A549 (cell line): Measurements from ENCODE around the gene INTS3. TPM values are rescaled to one million over a fixed set of nuclear protein-coding genes. Genes with fewer than 3 reads are reported as not detected.
A peak's percentile ranks its signal among the peaks of the same experiment; 100 is the strongest.

Source experiments
- ATAC-seq, 2 experiments: fragments of 200-7000 bp in 1 of 2; fragments of >200 bp in 1 of 2; cut with Nextera tagmentation in 1 of 2; cut with Tn5 transposase in 1 of 2; 3 replicates each; pipeline versions ENCODE4 v1.8.0 to v1.9.1; 2018 to 2020; ENCODE audit warnings: mild to moderate bottlenecking in 1 of 2, moderate library complexity in 1 of 2
- CTCF ChIA-PET: fragments of 300-600 bp; sonication (Branson Sonifier 250); formaldehyde crosslinking; extraction: SDS; loops from one replicate; lab custom pipeline; 2021; ENCODE audit warnings: antibody characterized with exemption, inconsistent platforms; lab: Yijun Ruan, JAX
- POLR2A ChIA-PET: fragments of 350-600 bp; formaldehyde crosslinking; extraction: SDS; loops from one replicate; lab custom pipeline; 2021; ENCODE audit warnings: antibody characterized with exemption, inconsistent platforms; lab: Yijun Ruan, JAX
- DNase-seq, 2 experiments: peaks; one replicate each; pipeline versions ENCODE4 v3.0.0 to v3.0.0-alpha.2; 2011 to 2016; ENCODE audit warnings: low read depth in 1 of 2, low spot score in 1 of 2
- FAIRE-seq: peaks from 2 replicates; lab custom pipeline; 2011; peaks lifted over from hg19 to GRCh38; lab: Jason Lieb, UNC
- H3K27ac ChIP-seq, 2 experiments: fragments of >200 bp; sonication (Bioruptor Twin); formaldehyde crosslinking; 3 replicates each; pipeline ENCODE4 v1.5.1; 2016 to 2017
- H3K4me1 ChIP-seq: fragments of >200 bp; sonication (Bioruptor Twin); formaldehyde crosslinking; 3 replicates; pipeline ENCODE4 v1.6.1; 2016
- H3K4me2 ChIP-seq: fragments of >200 bp; sonication (Bioruptor Twin); formaldehyde crosslinking; 3 replicates; pipeline ENCODE4 v1.6.1; 2016
- H3K4me3 ChIP-seq: fragments of >200 bp; sonication (Bioruptor Twin); formaldehyde crosslinking; 3 replicates; pipeline ENCODE4 v1.5.1; 2016
- H3K9me3 ChIP-seq: fragments of >200 bp; sonication (Bioruptor Twin); formaldehyde crosslinking; 3 replicates; pipeline ENCODE4 v1.6.1; 2016
- CBX2 ChIP-seq: fragments of 200-600 bp; sonication (generic); IDR thresholded peaks from 2 replicates; pipeline ENCODE4 v1.6.1; 2016; ENCODE audit warnings: low read depth, mild to moderate bottlenecking, borderline replicate concordance
- CHD4 ChIP-seq: fragments of 200-600 bp; sonication (generic); IDR thresholded peaks from 2 replicates; pipeline ENCODE4 v1.6.1; 2016; ENCODE audit warnings: antibody characterized with exemption, mild to moderate bottlenecking, borderline replicate concordance
- EHF ChIP-seq: fragments of 250-450 bp; sonication (Bioruptor Pico); IDR thresholded peaks from 2 replicates; pipeline ENCODE4 v1.5.0; 2020; ENCODE audit warnings: mild to moderate bottlenecking
- FOSB ChIP-seq: fragments of 250-450 bp; sonication (Bioruptor Pico); IDR thresholded peaks from 2 replicates; pipeline ENCODE4 v1.5.0; 2020; ENCODE audit warnings: mild to moderate bottlenecking, moderate library complexity
- GATA3 ChIP-seq: IDR thresholded peaks from 2 replicates; pipeline ENCODE4 v1.6.1; 2012; ENCODE audit warnings: borderline replicate concordance
- HOXB5 ChIP-seq: fragments of 250-450 bp; sonication (Bioruptor Pico); IDR thresholded peaks from 2 replicates; pipeline ENCODE4 v1.5.0; 2020; ENCODE audit warnings: mild to moderate bottlenecking, moderate library complexity
- JUN ChIP-seq, 2 experiments: fragments of >200 bp; sonication (Bioruptor Twin); formaldehyde crosslinking; IDR thresholded peaks; 2 replicates in 1 of 2; 3 replicates in 1 of 2; pipeline ENCODE4 v1.6.1; 2016 to 2017
- MAZ ChIP-seq: fragments of 150-350 bp; IDR thresholded peaks from 2 replicates; pipeline ENCODE4 v1.6.1; 2014; ENCODE audit warnings: antibody characterized with exemption, low read depth, low read length, borderline replicate concordance
- RAD21 ChIP-seq, 2 experiments: fragments of >200 bp in 1 of 2; sonication (Bioruptor Twin) in 1 of 2; formaldehyde crosslinking in 1 of 2; IDR thresholded peaks in 1 of 2; conservative IDR thresholded peaks in 1 of 2; 2 replicates in 1 of 2; 3 replicates in 1 of 2; pipeline ENCODE4 v1.6.1; 2012 to 2018; ENCODE audit warnings: inconsistent platforms in 1 of 2
- RARB ChIP-seq: fragments of 250-450 bp; sonication (Bioruptor Pico); IDR thresholded peaks from 2 replicates; pipeline ENCODE4 v1.8.0; 2021; ENCODE audit warnings: mild to moderate bottlenecking, moderate library complexity
- RFX5 ChIP-seq: fragments of 450-650 bp; IDR thresholded peaks from 2 replicates; pipeline ENCODE4 v1.7.1; 2014; ENCODE audit warnings: antibody characterized with exemption, mild to moderate bottlenecking, moderate library complexity
- TFCP2L1 ChIP-seq: fragments of 250-450 bp; sonication (Bioruptor Pico); IDR thresholded peaks from 2 replicates; pipeline ENCODE4 v1.5.0; 2021; ENCODE audit warnings: mild to moderate bottlenecking
- TP53 ChIP-seq: fragments of 250-450 bp; sonication (Bioruptor Pico); IDR thresholded peaks from 2 replicates; pipeline ENCODE4 v1.5.0; 2021; ENCODE audit warnings: mild to moderate bottlenecking, moderate library complexity
- ZC3H11A ChIP-seq: fragments of 450-650 bp; IDR thresholded peaks from 2 replicates; pipeline ENCODE4 v1.6.1; 2014; ENCODE audit warnings: antibody characterized with exemption, mild to moderate bottlenecking
- ZFP36 ChIP-seq: fragments of 450-650 bp; IDR thresholded peaks from 2 replicates; pipeline ENCODE4 v1.6.1; 2014; ENCODE audit warnings: borderline replicate concordance; ENCODE audit not compliant: partially characterized antibody
- ZNF302 ChIP-seq: fragments of 250-450 bp; sonication (Bioruptor Pico); IDR thresholded peaks from 2 replicates; pipeline ENCODE4 v1.9.0; 2021; ENCODE audit warnings: inconsistent platforms, mild to moderate bottlenecking, moderate library complexity
- WGBS: methylation state at CpG from one replicate; pipeline ENCODE4 v1.1.6; 2017; ENCODE audit errors: missing lambda C conversion rate; 5-methylcytosine and 5-hydroxymethylcytosine counted together
- polyA plus RNA-seq, 4 experiments: library from polyadenylated mRNA; depleted of rRNA in 3 of 4; stranded (reverse); fragments of >200 nt; fragmentation: RNase III in 1 of 4; extraction: RNeasy Plus Mini Kit Qiagen cat#74134 plus additional on column Dnase treatment in 1 of 4; gene quantifications; 2 replicates in 3 of 4; 3 replicates in 1 of 4; pipeline ENCODE4 v1.2.3, GENCODE V29; 2011 to 2017
- TF ChIP-seq, protein P1 (sequence below): fragments of >200 bp; sonication (Bioruptor Twin); formaldehyde crosslinking; IDR thresholded peaks from 2 replicates; pipeline ENCODE4 v1.6.1; 2016
- TF ChIP-seq, protein P2 (sequence below): fragments of 150-350 bp; IDR thresholded peaks from 2 replicates; pipeline ENCODE4 v1.6.1; 2014; ENCODE audit warnings: low read depth, mild to moderate bottlenecking, low read length
- TF ChIP-seq, protein P3 (sequence below): IDR thresholded peaks from 2 replicates; pipeline ENCODE4 v1.6.1; 2012
- TF ChIP-seq, protein P4 (sequence below): fragments of 250-450 bp; sonication (Bioruptor Pico); IDR thresholded peaks from 2 replicates; pipeline ENCODE4 v1.5.0; 2021; ENCODE audit warnings: mild to moderate bottlenecking, moderate library complexity, borderline replicate concordance

The INTS3 gene
- polyA plus RNA-seq, 2 of the 4 experiments (the other 2 are of a cell fraction), result 23.5 to 34.1 TPM

DNA sequence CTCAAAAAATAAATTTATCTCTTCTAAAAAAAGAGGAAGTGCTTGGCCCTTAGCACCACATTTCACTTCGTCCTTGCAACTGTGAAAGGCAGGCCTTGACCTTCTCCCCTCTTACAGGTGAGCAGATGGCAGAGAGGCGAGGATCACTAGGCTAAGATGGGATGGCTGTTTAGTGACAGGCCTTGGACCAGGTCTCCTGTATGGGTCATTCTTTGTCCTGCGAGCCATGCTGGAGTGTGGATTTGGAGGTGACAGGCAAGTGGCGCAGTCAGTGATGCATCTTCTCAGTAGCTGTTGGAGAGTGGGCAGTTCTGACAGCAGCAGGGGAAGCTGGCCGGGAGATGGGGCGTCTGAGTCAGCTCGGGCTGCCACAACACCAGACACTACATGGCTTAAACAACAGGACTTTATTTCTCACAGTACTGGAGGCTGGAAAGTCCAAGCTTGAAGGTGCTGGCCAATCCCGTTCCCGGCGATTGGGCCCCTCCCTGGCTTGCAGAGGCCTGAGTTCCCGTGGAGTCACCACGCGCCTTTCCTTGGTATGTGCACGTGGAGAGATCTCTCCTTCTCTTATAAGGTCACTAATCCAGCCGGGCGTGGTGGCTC lies 63.9 kb downstream of the INTS3 start:
- POLR2A ChIA-PET, result no interaction called here

DNA sequence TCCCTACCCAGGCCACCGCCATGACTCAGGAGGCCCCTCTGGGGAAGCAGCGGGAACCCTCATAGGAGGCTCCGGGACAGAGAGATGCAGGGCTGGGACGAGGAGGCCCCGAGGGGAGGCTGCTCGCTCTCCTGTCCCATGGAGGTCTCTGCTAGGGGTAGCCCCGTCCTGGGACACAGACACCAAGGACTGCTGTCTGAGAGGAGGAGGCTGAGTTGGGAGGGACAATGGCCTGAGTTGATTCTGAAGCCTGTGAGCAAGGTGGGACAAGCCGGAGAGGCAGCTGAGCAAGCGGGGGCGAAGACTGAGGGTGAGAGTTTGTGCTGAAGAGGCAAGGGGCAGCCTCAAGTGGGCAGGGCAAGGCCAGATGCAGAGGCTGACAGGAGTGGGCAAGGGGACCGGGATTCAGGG lies 64.8 kb downstream of the INTS3 start:
- Histone ChIP-seq H3K4me3 (no peak overlapping the region), H3K9me3 (no peaks in the 10 kb centered on the region), H3K4me2 (no peak overlapping the region), H3K27ac (no peak overlapping the region), H3K4me1 (no peaks in the 10 kb centered on the region)
- ChIA-PET POLR2A (no interaction called here), CTCF (interaction anchor here (0.9 to 4.5 kb wide), 5 partner anchors 9 to 194 kb away, joined by 3 to 26 read pairs (median 5); partner anchors contain the start of genes DENND4B, NPR1 and RAB13)
- DNase-seq (no peak), ATAC-seq (no peak), FAIRE-seq (no peak)
- TF ChIP-seq ZC3H11A (no peak), ZNF302 (CRISPR knock-in tag) (no peak), MAZ (no peak)
- WGBS, result 85% methylated on average over 10 of the region's 11 CpGs

More for the DNA sequence above, 63.9 kb downstream of the INTS3 start:
- 76% methylated on average over 16 of the region's 16 CpGs for WGBS
- Histone ChIP-seq H3K4me1 (no peaks in the 10 kb centered on the region), H3K9me3 (no peaks in the 10 kb centered on the region), H3K4me2 (no peak overlapping the region), H3K4me3 (no peak overlapping the region), H3K27ac (no peak overlapping the region)
- TF ChIP-seq FOSB (CRISPR knock-in tag), result no peak
- no peak for TF ChIP-seq JUN (IDR thresholded peaks at IDR 0.05)
- TF ChIP-seq ZFP36, result no peak
- no peak for TF ChIP-seq TFCP2L1 (CRISPR knock-in tag)
- TF ChIP-seq, protein P1, sequence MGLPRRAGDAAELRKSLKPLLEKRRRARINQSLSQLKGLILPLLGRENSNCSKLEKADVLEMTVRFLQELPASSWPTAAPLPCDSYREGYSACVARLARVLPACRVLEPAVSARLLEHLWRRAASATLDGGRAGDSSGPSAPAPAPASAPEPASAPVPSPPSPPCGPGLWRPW, result no peak
- no peak for TF ChIP-seq CBX2
- TF ChIP-seq, protein P2, sequence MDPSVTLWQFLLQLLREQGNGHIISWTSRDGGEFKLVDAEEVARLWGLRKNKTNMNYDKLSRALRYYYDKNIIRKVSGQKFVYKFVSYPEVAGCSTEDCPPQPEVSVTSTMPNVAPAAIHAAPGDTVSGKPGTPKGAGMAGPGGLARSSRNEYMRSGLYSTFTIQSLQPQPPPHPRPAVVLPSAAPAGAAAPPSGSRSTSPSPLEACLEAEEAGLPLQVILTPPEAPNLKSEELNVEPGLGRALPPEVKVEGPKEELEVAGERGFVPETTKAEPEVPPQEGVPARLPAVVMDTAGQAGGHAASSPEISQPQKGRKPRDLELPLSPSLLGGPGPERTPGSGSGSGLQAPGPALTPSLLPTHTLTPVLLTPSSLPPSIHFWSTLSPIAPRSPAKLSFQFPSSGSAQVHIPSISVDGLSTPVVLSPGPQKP, result no peak
- CTCF ChIA-PET, result interaction anchor here (0.6 to 4.5 kb wide), 6 partner anchors 8 to 195 kb away, joined by 3 to 26 read pairs (median 4); partner anchors contain the start of genes DENND4B, NPR1 and RAB13
- ATAC-seq (no peak), DNase-seq (peak in 1 of 2 experiments; percentile 20), FAIRE-seq (no peak)

DNA sequence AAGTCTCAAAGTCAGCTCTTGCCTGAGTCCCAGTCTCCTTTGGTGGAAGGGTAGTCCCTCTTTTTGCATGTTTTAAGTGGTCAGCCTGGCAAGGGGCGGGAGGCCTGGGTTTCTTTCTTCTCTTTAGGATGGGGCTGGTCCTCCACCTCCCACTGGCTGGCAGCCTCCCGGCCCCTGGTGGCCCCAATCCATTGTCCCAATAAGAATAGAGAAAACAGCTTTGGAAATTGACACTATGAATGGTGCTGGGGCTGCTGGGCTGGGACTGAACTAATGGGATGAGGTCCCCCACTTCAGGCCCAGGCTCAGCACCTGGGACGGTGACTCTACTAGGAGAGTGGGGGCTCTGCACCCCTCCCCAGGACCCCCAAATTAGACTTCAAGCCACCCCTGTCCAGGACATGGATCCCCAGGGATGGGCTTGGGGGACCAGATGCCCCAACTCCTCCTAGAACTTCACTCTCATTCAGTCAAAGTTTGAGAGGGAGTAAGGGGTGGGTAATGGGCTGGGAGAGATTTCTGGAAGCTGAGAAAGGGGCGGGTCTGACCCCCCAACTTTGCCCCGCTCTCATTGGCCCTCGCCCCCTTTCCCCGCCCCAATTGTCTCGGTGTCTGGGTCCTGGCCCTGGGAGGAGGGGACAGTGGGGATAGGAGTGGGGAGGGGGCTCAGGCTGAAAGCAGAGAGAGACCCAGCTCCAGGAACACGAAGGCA lies 65.6 kb downstream of the INTS3 start:
- Histone ChIP-seq H3K4me3 (no peak overlapping the region), H3K4me2 (no peak overlapping the region), H3K4me1 (no peaks in the 10 kb centered on the region), H3K27ac (no peak overlapping the region), H3K9me3 (no peaks in the 10 kb centered on the region)
- no peak for DNase-seq
- ChIA-PET CTCF (interaction anchor here (1.8 to 6.7 kb wide), 4 partner anchors 13 to 193 kb away, joined by 5 to 39 read pairs (median 16); partner anchors contain the start of genes DENND4B and RAB13), POLR2A (no interaction called here)
- TF ChIP-seq, protein P3, sequence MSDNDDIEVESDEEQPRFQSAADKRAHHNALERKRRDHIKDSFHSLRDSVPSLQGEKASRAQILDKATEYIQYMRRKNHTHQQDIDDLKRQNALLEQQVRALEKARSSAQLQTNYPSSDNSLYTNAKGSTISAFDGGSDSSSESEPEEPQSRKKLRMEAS, result no peak
- TF ChIP-seq RARB (CRISPR knock-in tag) (no peak), CHD4 (no peak), GATA3 (no peak), ZFP36 (no peak), RFX5 (no peak), HOXB5 (no peak), ZNF302 (CRISPR knock-in tag) (no peak), TP53 (CRISPR knock-in tag) (no peak), RAD21 (conservative IDR thresholded peaks at IDR 0.05 in 1 of 2, IDR thresholded peaks at IDR 0.05 in 1 of 2) (no peak), CBX2 (no peak), EHF (no peak), TFCP2L1 (CRISPR knock-in tag) (no peak)
- TF ChIP-seq, protein P2, result no peak
- TF ChIP-seq, protein P1, result no peak
- TF ChIP-seq, protein P4, sequence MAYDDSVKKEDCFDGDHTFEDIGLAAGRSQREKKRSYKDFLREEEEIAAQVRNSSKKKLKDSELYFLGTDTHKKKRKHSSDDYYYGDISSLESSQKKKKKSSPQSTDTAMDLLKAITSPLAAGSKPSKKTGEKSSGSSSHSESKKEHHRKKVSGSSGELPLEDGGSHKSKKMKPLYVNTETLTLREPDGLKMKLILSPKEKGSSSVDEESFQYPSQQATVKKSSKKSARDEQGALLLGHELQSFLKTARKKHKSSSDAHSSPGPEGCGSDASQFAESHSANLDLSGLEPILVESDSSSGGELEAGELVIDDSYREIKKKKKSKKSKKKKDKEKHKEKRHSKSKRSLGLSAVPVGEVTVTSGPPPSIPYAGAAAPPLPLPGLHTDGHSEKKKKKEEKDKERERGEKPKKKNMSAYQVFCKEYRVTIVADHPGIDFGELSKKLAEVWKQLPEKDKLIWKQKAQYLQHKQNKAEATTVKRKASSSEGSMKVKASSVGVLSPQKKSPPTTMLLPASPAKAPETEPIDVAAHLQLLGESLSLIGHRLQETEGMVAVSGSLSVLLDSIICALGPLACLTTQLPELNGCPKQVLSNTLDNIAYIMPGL (CRISPR knock-in tag), result no peak
- ATAC-seq, result no peak
- 50% methylated on average over 9 of the region's 9 CpGs for WGBS
- FAIRE-seq, result no peak
